NCI-H2029 (cell line): ENCODE data around the gene SAMM50.

Source experiments
- DNase-seq: peaks from one replicate; lab custom pipeline; 2025; lab: John Stamatoyannopoulos, UW

SAMM50 gene

DNA sequence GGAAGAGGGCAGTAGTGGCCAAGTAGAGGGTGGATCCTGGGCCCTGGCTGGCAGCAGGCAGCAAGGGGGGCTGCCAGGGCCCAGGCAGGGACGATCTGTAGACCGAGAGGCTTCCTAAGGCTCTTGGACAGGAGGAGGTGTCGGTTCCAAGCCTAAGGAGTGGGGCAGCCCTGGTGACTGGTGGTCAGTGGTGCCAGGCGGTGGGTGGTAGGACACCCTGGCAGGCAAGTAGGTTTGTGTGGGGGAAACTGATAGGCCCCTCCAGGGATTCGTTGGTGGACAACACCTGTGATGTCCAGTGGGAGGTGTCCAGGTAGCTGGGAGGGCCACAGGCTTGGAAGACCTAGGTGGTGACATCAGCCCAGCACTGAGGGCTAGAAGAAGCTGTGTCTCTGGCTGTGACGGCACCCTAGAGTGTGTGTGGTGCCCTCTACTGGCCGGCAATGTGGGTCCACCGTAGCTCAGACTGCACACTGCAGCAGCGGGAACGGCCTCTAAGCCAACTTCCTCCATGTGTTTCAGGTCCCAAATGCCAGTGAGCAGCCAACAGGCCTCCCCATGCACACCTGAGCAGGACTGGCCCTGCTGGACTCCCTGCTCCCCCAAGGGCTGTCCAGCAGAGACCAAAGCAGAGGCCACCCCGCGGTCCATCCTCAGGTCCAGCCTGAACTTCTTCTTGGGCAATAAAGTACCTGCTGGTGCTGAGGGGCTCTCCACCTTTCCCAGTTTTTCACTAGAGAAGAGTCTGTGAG lies 9.4 kb upstream of the SAMM50 start:
- DNase-seq: peak; percentile 26

DNA sequence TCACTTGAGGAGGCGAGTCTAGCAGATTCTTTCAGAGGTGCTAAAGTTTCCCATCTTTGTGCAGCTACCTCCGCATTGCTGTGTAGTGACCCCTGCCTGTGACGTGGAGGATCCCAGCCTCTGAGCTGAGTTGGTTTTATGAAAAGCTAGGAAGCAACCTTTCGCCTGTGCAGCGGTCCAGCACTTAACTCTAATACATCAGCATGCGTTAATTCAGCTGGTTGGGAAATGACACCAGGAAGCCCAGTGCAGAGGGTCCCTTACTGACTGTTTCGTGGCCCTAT lies 8.9 kb upstream of the SAMM50 start:
- DNase-seq: no peak

DNA sequence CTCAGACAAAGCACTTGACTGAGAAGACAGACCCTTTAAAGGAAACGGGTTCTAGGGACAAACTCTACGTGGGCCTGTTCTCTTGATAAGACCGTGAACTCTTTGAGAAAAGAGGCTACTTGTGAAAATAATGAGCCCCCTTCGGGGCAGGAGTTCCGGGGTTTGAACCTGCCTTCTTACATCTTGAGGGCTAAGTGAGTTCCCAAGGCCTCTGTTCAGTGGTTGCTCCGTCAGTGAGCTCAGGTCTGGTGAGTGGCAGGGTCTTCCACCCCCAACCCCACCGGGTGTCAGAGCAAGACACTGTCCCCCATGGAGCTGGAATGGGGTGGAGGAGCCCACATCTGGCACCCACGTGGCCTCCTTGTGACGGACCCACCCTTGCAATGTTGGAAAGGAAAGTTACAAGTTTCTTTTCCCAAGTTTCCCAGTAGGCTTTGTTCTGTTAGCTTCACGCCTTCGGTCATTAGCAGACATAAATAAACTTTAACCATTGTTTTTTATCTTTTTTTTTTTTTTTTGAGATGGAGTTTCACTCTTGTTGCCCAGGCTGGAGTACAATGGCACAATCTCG lies 6.3 kb upstream of the SAMM50 start:
- DNase-seq: no peak

DNA sequence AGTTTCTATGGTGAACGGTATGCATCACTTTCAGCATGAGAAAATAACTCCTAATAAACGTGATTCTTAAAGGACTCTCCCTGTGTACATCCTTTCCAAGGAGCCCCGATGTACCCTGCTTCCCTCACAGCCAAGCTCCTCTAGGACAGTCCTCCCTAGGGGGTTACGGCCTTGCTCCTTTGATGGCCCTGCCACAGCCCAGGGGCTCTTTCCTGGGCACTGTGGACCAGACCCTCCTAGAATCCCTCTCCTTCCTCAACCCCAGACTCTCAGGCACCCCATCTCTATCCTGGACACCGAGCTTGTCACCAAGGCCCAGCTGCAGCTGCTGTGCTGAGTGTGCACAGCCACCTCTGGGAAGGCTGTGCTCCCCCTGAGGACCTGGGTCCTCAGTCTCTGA lies 3.9 kb upstream of the SAMM50 start:
- DNase-seq: no peak

DNA sequence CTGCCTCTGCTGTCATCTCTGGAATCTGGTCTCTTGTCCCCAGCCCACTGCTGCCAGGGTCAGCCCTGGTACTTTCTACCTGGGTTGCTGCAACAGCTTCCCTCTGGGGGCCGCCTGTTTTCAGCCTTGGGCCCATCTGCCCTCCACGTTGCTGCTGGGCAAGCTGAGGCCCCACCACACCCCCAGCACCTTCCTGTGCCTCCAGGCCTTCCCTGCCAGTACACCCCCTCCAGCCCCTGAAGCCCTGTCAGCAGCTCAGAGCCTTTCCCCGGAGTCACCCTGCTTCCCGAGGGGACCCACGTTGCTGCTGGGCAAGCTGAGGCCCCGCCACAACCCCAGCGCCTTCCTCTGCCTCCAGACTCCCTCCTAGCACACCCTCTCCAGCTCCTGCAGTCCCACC lies 3.3 kb upstream of the SAMM50 start:
- no peak for DNase-seq

DNA sequence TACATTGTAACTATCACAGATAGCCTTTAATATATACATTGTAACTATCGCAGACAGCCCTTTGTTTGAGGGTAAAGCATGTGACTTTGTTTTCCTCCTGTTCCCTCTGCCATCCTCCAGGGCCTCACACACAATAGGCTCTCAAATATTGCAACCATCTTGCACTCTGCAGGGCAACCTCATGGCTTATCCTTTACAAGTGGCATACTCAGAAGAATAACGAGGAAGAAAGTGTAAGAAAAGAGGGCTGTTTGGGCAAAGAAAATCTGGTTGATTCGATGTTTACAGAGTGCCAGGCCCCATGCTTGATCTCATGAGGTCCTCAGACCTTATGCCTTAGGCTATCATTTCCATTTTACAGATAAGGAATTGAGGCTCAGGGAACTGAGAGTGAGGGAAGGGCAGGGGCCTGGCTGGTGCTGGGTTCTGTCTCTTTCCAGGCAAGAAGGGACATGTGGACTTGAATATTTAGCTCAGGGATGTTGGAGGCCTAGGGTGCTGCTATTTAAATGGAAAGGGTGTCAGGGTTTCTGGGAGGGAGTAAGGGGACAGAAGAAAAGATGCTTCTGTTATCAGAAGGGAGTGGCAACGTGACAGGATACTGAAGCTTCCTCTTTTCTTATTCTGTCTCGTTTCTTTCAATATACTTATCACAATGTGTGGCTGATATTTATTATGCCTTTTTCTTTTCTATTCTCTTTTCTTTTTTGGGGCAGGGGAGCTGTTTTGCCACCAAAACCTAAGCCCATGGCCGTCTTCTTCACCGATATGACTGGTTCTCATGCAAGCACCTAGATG lies 1.1 kb upstream of the SAMM50 start:
- DNase-seq: no peak

DNA sequence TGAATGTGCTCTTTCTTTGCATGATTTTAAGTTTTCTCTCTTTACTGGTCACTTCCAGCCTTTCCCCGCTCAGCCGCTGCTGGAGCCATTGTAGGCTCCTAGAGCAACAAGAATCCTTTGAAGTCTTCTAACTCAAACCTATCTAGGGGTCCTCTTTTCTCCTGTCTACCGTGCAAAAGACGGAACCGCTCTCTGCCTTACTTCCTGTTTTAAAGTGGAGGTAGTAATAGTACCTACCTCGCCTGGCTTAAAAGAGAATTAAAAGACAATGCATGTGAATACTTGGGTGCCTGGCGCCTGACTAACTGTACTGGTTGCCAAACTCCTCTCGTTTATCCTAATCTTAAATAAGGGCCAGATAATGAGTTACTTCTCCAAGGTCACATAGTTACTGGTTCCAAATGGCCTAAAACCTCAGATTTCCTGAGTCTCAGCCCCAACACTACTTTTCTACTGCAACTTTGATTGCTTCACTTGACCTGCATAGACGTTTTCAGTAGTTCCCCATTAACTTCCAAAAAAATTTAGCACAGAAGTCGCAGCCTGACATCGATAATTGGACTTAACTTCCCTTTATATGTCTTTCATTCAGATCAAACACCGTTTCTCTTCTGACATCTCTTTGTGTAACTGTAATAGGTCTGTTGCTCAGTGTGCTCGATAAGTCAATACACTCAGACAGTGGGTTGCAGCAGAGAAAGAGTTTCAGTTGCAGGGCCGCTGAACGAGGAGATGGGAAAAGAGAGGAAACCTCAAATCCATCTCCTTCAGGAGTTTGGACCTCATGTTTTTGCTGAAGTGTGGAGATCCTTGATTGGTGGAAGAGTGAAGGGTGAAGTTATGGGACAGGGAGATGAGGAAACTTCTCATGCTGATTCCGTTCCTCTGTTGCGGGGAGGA lies 891 bp downstream of the SAMM50 start:
- no peak for DNase-seq

DNA sequence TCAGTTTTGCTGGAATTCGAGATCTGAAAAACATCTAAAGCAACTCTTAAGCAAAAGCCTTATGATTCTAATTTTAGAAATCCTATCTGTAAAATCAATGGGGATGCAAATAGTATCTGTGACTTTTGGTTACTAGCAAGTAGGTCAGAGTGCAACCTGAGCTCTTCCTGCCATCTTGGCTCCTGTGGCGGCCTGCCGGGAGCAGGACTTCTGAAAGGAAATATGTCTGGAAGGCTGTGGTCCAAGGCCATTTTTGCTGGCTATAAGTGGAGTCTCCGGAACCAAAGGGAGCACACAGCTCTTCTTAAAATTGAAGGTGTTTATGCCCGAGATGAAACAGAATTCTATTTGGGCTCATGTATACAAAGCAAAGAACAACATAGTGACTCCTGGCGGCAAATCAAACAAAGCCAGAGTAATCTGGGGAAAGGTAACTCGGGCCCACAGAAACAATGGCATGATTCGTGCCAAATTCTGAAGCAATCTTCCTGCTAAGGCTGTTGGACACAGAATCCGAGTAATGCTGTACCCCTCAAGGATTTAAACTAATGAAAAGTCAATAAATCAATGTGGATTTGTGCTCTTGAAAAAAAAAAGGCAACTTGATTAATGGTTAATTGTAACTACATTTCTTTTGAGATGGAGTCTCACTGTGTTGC lies 1.7 kb downstream of the SAMM50 start:
- DNase-seq: no peak

DNA sequence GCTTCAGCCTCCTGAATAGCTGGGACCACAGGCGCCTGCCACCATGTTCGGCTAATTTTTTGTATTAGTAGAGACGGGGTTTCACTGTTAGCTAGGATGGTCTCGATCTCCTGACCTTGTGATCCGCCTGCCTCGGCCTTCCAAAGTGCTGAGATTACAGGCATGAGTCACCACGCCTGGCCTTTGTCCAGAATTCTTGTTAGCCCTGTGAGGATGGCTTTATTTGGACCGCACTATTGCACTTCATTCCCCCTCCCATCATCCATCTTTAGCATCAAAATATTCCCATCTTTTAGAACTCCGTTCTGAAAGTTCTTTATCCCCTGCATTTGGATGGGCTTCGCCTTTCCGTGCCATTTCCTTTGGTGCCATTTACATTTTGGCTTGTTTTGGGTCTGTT lies 2.6 kb downstream of the SAMM50 start:
- no peak for DNase-seq

DNA sequence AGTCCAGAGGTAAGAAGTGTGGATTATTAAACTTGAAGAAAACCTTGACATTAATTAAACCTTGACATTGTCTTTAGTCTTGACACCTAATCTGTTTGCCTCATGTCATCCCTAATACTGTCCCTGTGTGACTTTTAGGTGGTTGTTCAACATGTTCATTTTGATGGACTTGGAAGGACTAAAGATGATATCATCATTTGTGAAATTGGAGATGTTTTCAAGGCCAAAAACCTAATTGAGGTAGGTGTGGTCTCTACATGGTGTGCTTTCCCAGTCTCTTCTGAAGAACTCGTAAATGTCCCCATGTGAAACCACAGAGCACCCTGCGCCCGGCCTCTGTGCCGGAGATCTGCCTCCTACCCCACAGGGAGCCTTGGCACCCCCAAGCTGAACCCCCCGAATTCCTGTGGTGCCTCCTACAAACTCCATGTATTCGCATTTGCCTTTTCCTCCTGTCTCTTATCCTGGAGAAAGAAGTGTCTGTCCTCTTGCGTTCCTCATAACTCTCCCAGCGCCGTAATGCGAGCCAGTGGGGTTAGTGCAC lies 9.1 kb downstream of the SAMM50 start:
- no peak for DNase-seq

DNA sequence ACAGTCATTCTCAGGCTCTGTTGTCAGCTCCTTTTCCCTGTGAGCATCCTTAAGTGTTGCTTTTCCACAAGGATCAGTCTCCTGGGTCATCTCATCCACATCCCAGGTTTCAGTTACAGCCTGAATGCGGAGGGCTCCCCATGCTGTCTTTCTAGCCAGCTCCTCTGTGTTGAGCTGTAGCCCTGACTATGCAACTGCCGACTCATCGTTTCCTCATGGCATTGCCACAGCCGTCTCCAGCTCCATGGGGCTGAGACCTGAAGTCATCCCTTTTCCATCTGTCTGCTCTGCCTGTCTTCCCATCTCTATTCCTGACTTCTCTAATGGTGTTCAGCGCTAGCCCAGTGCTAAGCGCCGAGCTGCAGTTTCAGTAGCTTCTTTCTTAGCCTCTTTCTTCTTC lies 11.8 kb downstream of the SAMM50 start:
- no peak for DNase-seq

DNA sequence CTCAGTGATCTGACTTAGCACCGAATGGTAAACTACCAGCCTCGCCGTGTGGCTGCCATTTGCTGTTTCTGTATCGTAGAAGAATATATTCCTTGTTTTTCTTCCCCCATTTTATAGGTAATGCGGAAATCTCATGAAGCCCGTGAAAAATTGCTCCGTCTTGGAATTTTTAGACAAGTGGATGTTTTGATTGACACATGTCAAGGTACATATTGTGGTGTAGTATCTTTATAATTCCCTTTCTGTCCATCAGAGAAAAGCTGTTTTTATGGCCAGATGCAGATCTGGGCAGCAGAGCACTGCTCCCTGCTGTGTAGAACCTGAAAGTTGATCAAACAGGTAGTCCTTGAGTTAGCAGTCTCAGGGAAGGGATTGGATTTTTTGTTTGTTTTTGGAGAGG lies 13.4 kb downstream of the SAMM50 start:
- no peak for DNase-seq

DNA sequence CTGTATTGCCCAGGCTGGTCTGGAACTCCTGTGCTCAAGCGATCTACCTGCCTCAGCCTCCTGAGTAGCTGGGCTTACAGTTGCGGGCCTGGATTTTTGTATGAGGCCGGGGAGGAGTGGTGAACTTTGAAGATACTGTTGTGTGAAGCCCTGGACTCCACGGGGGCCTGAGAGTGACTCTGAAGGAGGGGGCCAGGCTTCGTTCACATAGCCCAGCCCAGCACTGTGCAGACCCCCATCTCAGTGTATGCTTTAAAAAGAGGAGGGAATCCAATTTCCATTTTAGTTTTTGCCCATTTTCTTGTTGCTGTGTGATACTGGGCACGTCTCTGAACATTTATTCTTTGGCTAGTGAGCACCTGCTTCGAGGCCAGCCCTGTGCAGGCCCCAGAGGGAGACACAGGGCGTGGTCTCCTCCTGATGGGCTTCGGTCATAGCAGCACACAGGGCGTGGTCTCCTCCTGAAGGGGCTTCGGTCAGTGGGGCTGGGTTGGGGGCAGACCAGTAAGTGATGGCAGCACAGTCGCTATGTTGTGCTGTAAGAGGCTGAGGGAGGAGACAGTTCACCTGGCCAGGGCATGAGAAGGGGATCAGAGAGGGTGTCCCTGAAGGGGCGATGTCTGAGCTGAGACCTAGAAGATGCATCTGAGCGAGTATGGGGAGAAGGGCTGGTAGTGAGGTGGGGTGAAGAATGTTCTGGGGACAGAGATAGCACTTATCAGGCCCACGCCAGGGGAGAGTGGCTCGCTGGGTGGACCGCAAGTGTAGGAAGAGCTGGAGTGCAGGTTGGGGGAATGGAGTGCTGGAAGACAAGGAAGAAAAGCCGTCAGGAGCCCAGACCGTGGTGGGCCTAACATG lies 14.0 kb downstream of the SAMM50 start:
- no peak for DNase-seq

DNA sequence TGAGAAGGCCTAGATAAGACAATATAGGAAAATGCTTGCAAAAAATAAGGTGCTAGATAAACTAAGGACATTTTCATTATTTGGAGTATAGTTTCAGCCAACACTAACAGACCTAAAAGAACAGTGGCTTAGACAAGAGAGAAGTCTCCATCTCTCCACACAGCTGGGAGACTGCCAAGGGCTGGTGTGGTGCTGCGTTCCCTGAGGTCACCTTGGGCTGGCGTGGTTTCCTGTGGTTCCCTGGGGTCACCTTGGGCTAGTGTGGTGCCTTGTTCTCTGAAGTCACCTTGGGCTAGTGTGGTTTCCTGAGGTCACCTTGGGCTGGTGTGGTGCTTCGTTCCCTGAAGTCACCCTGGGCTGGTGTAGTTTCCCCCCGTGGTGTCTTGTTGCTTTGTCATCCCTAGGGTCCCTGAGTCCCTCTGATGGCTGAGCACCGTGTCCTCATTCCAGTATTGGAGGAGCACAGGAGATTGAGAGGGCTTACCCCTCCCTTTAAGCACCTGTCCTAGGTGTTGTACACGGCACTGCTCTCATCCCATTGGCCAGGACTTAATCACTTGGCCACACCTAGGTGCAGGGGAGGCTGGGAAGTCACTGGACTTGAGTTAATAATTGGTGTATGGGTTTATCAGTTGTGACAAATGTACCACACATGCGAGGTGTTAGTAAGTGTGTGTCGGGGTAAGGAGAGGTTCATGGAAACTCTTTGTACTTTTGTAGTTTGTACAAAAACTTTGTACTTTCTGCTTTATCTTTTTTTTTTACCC lies 14.9 kb downstream of the SAMM50 start:
- DNase-seq: no peak

DNA sequence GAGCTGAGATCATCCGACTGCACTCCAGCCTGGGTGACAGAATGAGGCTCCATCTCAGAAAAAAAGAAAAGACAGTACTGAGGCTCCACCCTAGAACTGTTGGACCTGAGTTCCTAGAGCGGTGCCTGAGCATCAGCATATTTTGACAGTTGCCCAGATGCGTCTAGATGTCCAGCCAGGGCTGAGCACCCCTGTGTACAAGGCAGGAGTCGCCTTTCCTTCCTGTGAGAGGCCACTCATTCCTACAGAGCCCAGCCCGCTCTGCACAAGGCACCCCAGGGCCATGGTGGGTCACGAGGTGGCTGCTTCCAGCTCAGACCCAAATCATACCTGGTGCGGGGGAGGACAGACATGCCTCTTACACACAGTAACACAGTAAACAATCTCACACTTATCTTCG lies 15.9 kb downstream of the SAMM50 start:
- DNase-seq: no peak

DNA sequence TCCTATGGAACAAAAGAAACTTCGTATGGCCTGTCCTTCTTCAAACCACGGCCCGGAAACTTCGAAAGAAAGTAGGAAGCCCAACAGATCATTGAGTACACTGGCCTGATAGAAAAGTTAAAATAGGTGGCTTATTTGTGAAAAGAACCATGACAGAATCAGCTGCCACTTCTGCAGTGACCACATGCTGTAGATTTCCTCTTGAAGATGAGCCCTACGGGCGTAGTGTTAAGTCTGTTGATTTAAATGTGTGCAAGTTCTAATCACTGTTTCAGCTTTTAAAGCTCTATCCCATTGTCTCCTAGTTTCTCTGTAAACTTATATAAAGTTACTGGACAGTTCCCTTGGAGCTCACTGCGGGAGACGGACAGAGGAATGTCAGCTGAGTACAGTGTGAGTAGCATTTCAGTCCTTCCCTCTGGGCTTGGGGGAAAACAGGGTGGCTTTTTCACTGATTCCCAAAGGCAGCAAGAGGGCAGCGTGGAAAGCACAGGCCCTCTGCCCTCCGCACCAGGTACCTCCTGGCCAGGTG lies 17.8 kb downstream of the SAMM50 start:
- no peak for DNase-seq

DNA sequence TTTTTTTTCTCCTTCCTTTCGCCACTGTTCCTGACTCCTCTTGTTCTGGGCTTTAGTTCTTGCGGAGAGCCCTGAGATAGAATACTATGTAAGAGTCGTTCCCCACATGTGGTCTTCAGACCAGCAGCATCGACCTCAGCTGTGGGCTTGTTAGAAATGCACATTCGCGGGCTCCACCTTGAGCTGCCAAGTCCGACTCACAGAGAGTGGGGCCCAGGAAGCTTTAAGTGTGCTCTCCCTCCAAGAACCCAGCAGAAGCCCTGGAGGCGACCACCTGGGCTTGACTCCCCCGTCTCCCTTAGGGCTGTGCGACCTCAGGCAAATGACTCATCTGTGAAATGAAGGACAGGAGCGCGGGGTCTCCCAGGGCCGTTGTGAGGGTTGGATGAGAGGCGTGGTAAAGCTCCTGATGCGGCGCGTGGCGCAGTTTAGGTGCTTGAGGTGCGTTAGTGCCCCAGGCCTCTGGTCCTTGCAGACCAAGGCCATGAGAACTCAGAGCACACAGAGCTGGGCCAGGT lies 18.8 kb downstream of the SAMM50 start:
- DNase-seq: no peak

DNA sequence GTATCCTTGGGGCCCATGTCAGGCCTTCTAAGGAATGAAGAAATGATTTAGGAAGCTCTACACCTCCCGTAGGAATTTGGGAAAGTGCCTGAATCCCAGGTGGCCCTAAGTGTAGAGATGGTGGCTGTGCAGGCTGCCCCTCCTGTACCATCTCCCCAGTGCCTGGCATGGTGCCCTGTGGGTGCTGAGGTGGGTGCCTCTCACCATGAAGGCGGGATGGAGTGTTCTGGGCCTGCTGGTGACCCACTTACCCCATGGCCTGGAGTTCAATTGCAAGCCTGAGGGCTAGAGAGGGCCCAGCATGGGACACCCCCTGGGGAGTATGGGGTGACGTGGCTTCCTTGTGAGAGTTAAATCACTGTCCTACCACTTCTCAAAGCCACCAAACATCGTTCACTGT lies 19.8 kb downstream of the SAMM50 start:
- DNase-seq: no peak
